Vagina (tissue), 2 donors: ENCODE results near the gene SELENOM. TPM values are rescaled to one million over a fixed set of nuclear protein-coding genes. Genes with fewer than 3 reads are reported as not detected.

Experiments used
- DNase-seq, 2 donors: peaks; one replicate each; pipeline ENCODE4 v3.0.0-alpha.2; 2017; ENCODE audit errors: extremely low spot score in 2 of 2
- H3K27ac ChIP-seq: fragments of 200-600 bp; sonication (generic); one replicate; pipeline ENCODE4 v1.5.1; 2019
- H3K27me3 ChIP-seq: fragments of 200-600 bp; sonication (generic); one replicate; pipeline ENCODE4 v1.5.1; 2019
- H3K36me3 ChIP-seq, 2 donors: fragments of 200-600 bp; sonication (generic); one replicate each; pipeline ENCODE4 v1.5.1; 2017 to 2019
- H3K4me1 ChIP-seq: fragments of 200-600 bp; sonication (generic); one replicate; pipeline ENCODE4 v1.5.1; 2019
- H3K4me3 ChIP-seq, 2 donors: fragments of 200-600 bp; sonication (generic); 1 replicate in 1 of 2; 2 replicates in 1 of 2; pipeline ENCODE4 v1.5.1; 2016 to 2019
- H3K9me3 ChIP-seq: fragments of 200-600 bp; sonication (generic); one replicate; pipeline ENCODE4 v1.5.1; 2019
- POLR2A ChIP-seq, 2 donors: fragments of 450-650 bp; IDR thresholded peaks; one replicate each; pipeline ENCODE4 v1.6.1; 2017; ENCODE audit warnings: antibody characterized with exemption in 2 of 2, mild to moderate bottlenecking in 2 of 2, moderate library complexity in 2 of 2
- POLR2AphosphoS5 ChIP-seq, 2 donors: sonication (generic); formaldehyde crosslinking; IDR thresholded peaks; one replicate each; pipeline ENCODE4 v1.9.0; 2017; ENCODE audit warnings: antibody characterized with exemption in 2 of 2, mild to moderate bottlenecking in 2 of 2, low read depth in 1 of 2; ENCODE audit not compliant: insufficient read depth in 1 of 2
- intact Hi-C: fragments of 100-400 bp; cut with DNase I; formaldehyde crosslinking; loops from one replicate; pipeline ENCODE4 v1.15.1; 2023
- total RNA-seq: library from RNA; depleted of rRNA; stranded (reverse); fragments of >200 nt; gene quantifications from one replicate; pipeline ENCODE4 v1.2.3, GENCODE V29; 2016
- TF ChIP-seq, protein P1 (sequence below), 3 experiments: fragments of 450-650 bp in 2 of 3; fragments of 200-600 bp in 1 of 3; sonication (generic) in 1 of 3; IDR thresholded peaks; one replicate each; pipeline ENCODE4 v1.5.1; 2017 to 2019; ENCODE audit warnings: antibody characterized with exemption in 3 of 3, mild to moderate bottlenecking in 2 of 3, moderate library complexity in 2 of 3

SELENOM gene
- total RNA-seq, 1 donor from 2014 or later = 941 TPM

GRCh38 chr22:31143537-31143936 is 36.2 kb upstream of the SELENOM start:
- DNase-seq = no peak
- intact Hi-C loops = no loop called here
- TF ChIP-seq POLR2AphosphoS5 (IDR thresholded peaks at IDR 0.05; ENCODE audit: insufficient read depth in 1 of 2, low read depth in 1 of 2) = no peak
- no peak for TF ChIP-seq POLR2A (IDR thresholded peaks at IDR 0.05)
- TF ChIP-seq, protein P1, sequence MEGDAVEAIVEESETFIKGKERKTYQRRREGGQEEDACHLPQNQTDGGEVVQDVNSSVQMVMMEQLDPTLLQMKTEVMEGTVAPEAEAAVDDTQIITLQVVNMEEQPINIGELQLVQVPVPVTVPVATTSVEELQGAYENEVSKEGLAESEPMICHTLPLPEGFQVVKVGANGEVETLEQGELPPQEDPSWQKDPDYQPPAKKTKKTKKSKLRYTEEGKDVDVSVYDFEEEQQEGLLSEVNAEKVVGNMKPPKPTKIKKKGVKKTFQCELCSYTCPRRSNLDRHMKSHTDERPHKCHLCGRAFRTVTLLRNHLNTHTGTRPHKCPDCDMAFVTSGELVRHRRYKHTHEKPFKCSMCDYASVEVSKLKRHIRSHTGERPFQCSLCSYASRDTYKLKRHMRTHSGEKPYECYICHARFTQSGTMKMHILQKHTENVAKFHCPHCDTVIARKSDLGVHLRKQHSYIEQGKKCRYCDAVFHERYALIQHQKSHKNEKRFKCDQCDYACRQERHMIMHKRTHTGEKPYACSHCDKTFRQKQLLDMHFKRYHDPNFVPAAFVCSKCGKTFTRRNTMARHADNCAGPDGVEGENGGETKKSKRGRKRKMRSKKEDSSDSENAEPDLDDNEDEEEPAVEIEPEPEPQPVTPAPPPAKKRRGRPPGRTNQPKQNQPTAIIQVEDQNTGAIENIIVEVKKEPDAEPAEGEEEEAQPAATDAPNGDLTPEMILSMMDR (IDR thresholded peaks at IDR 0.05) = no peak
- Histone ChIP-seq H3K4me1 (peaks cover 23% of the 10 kb centered on the region), H3K4me3 (no peak overlapping the region), H3K9me3 (no peaks in the 10 kb centered on the region), H3K27ac (no peak overlapping the region), H3K27me3 (no peaks in the 10 kb centered on the region), H3K36me3 (no peaks in the 10 kb centered on the region)

DNA sequence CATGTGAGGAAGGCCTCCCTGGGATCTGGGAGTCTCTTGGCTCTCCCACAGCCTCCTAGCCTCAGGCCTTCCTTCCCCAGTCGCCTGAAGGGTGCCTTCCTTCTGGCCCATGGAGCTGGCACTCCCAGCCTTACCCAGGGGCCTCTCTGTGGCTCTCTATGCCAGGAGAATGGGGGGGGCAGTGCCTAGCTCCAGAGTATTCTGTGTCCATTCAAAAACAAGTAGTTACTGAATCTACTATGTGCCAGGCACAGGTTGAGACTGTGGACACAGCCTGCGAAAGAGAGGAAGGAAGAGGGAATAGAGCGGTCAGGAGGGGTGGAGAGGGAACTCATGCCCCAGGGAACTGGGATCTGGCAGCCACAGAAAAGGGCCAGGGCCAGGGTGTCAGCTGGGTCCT is 35.7 kb upstream of the SELENOM start:
- TF ChIP-seq POLR2AphosphoS5 (IDR thresholded peaks at IDR 0.05; ENCODE audit: insufficient read depth in 1 of 2, low read depth in 1 of 2) (no peak), POLR2A (IDR thresholded peaks at IDR 0.05) (no peak)
- TF ChIP-seq, protein P1 (IDR thresholded peaks at IDR 0.05) = no peak
- Histone ChIP-seq H3K36me3 (no peaks in the 10 kb centered on the region), H3K27ac (peak overlapping the region; percentile 18), H3K4me3 (no peak overlapping the region), H3K9me3 (no peaks in the 10 kb centered on the region), H3K27me3 (no peaks in the 10 kb centered on the region), H3K4me1 (peaks cover 23% of the 10 kb centered on the region)
- no peak for DNase-seq
- intact Hi-C loops = no loop called here

- TF ChIP-seq POLR2AphosphoS5 (IDR thresholded peaks at IDR 0.05; ENCODE audit: insufficient read depth in 1 of 2, low read depth in 1 of 2) = peak in 1 of 2 donors; percentile 43
- TF ChIP-seq, protein P1 (IDR thresholded peaks at IDR 0.05) = no peak
- H3K36me3 ChIP-seq = no peaks in the 10 kb centered on the region
- H3K4me3 ChIP-seq = no peak overlapping the region
- H3K27ac ChIP-seq = peak overlapping the region; percentile 18
- H3K4me1 ChIP-seq = peaks cover 23% of the 10 kb centered on the region
- no peaks in the 10 kb centered on the region for H3K27me3 ChIP-seq
- no peak for DNase-seq
- intact Hi-C loops = no loop called here
- H3K9me3 ChIP-seq = no peaks in the 10 kb centered on the region
These were observed 34.9 kb upstream of the SELENOM start for GRCh38 chr22:31142285-31142684.

GRCh38 chr22:31141551-31141950 is 34.2 kb upstream of the SELENOM start:
- Histone ChIP-seq H3K4me1 (peaks cover 23% of the 10 kb centered on the region), H3K9me3 (no peaks in the 10 kb centered on the region), H3K27me3 (no peaks in the 10 kb centered on the region), H3K27ac (no peak overlapping the region), H3K36me3 (no peaks in the 10 kb centered on the region), H3K4me3 (no peak overlapping the region)
- intact Hi-C loops = no loop called here
- DNase-seq = no peak
- TF ChIP-seq POLR2A (IDR thresholded peaks at IDR 0.05) (no peak), POLR2AphosphoS5 (IDR thresholded peaks at IDR 0.05; ENCODE audit: insufficient read depth in 1 of 2, low read depth in 1 of 2) (no peak)
- TF ChIP-seq, protein P1 (IDR thresholded peaks at IDR 0.05) = no peak

- no peak for TF ChIP-seq POLR2AphosphoS5 (IDR thresholded peaks at IDR 0.05; ENCODE audit: insufficient read depth in 1 of 2, low read depth in 1 of 2)
- no peak for TF ChIP-seq POLR2A (IDR thresholded peaks at IDR 0.05)
- TF ChIP-seq, protein P1 (IDR thresholded peaks at IDR 0.05) = no peak
- Histone ChIP-seq H3K9me3 (no peaks in the 10 kb centered on the region), H3K4me3 (no peak overlapping the region), H3K27ac (no peak overlapping the region), H3K27me3 (no peaks in the 10 kb centered on the region), H3K36me3 (no peaks in the 10 kb centered on the region), H3K4me1 (peaks cover 23% of the 10 kb centered on the region)
- intact Hi-C loops = no loop called here
- no peak for DNase-seq
These were observed 33.4 kb upstream of the SELENOM start for GRCh38 chr22:31140746-31141145.
